GM12878 (cell line): Measurements from ENCODE around the gene MYRF. TPM values are rescaled to one million over a fixed set of nuclear protein-coding genes. Genes with fewer than 3 reads are reported as not detected.

Source experiments
- ATAC-seq: fragments of 200-7000 bp; cut with Tn5 transposase; 3 replicates; pipeline ENCODE4 v1.9.1; 2020; ENCODE audit warnings: mild to moderate bottlenecking, moderate library complexity
- BruUV-seq: library from RNA; stranded (reverse); fragments of 400-500 nt; replicated peaks from 2 replicates; lab custom pipeline; 2021; lab: Mats Ljungman, UMichigan
- CTCF ChIA-PET: fragments of 300-600 bp; sonication (Branson Sonifier 250); formaldehyde crosslinking; extraction: SDS; loops from one replicate; lab custom pipeline; 2021; ENCODE audit warnings: inconsistent platforms; lab: Yijun Ruan, JAX
- POLR2A ChIA-PET: fragments of 350-600 bp; formaldehyde crosslinking; extraction: SDS; loops from one replicate; lab custom pipeline; 2021; ENCODE audit warnings: inconsistent platforms; lab: Charles Lee
- RAD21 ChIA-PET: fragments of 300-600 bp; sonication (Branson Sonifier 250); formaldehyde crosslinking; loops from one replicate; lab custom pipeline; 2023; ENCODE audit warnings: antibody characterized with exemption; ENCODE audit not compliant: unreplicated experiment; lab: Charles Lee
- SMC1A ChIA-PET: fragments of 300-600 bp; sonication (Branson Sonifier 250); formaldehyde crosslinking; loops from one replicate; lab custom pipeline; 2023; ENCODE audit not compliant: unreplicated experiment, uncharacterized antibody; lab: Charles Lee
- DNase-seq: peaks from one replicate; pipeline ENCODE4 v3.0.0-alpha.2; 2011; ENCODE audit warnings: low read depth, low spot score
- FAIRE-seq: peaks from 3 replicates; lab custom pipeline; 2011; peaks lifted over from hg19 to GRCh38; lab: Jason Lieb, UNC
- H2AFZ ChIP-seq: 2 replicates; pipeline ENCODE4 v1.6.0; 2011; ENCODE audit warnings: low read depth, low read length, control low read depth; ENCODE audit not compliant: control insufficient read depth
- H3K27ac ChIP-seq: 2 replicates; pipeline ENCODE4 v1.5.1; 2011; ENCODE audit warnings: control low read depth; ENCODE audit not compliant: control insufficient read depth, insufficient read depth
- H3K27me3 ChIP-seq, 2 experiments: replicated peaks in 1 of 2; 2 replicates each; pipeline versions ENCODE4 v1.6.0 to v1.6.1; 2011; ENCODE audit warnings: low read length in 1 of 2; ENCODE audit not compliant: control insufficient read depth in 2 of 2, insufficient read depth in 2 of 2
- H3K36me3 ChIP-seq, 2 experiments: 2 replicates each; pipeline ENCODE4 v1.5.1; 2011; ENCODE audit warnings: low read length in 1 of 2; ENCODE audit not compliant: control insufficient read depth in 2 of 2, insufficient read depth in 2 of 2
- H3K4me1 ChIP-seq: 2 replicates; pipeline ENCODE4 v1.6.1; 2011; ENCODE audit warnings: mild to moderate bottlenecking, low read length, moderate library complexity, mixed read lengths; ENCODE audit not compliant: control insufficient read depth, insufficient read depth
- H3K4me2 ChIP-seq: 2 replicates; pipeline ENCODE4 v1.6.0; 2011; ENCODE audit warnings: control low read depth; ENCODE audit not compliant: control insufficient read depth, insufficient read depth
- H3K4me3 ChIP-seq: fragments of 200-600 bp; sonication (generic); 2 replicates; pipeline ENCODE4 v1.5.1; 2016
- H3K79me2 ChIP-seq: 2 replicates; pipeline ENCODE4 v1.6.0; 2011; ENCODE audit warnings: low read length; ENCODE audit not compliant: control insufficient read depth, insufficient read depth
- H3K9ac ChIP-seq: 2 replicates; pipeline ENCODE4 v1.8.0; 2011; ENCODE audit warnings: low read length, control low read depth, mixed read lengths; ENCODE audit not compliant: control insufficient read depth, insufficient read depth
- H3K9me3 ChIP-seq: replicated peaks from 3 replicates; pipeline ENCODE4 v1.5.1; 2011; ENCODE audit warnings: mild to moderate bottlenecking, low read length; ENCODE audit not compliant: control insufficient read depth, insufficient read depth
- H4K20me1 ChIP-seq: 2 replicates; pipeline ENCODE4 v1.6.0; 2011; ENCODE audit not compliant: control insufficient read depth, insufficient read depth
- FOXM1 ChIP-seq: IDR thresholded peaks from 2 replicates; pipeline ENCODE4 v1.6.1; 2012; ENCODE audit warnings: low read depth, mild to moderate bottlenecking, inconsistent platforms, low read length, moderate library complexity
- IKZF2 ChIP-seq, 2 experiments: fragments of 450-650 bp; IDR thresholded peaks; 2 replicates each; pipeline ENCODE4 v1.6.1; 2017; ENCODE audit warnings: mild to moderate bottlenecking in 2 of 2, moderate library complexity in 2 of 2
- JUND ChIP-seq: IDR thresholded peaks from 2 replicates; pipeline ENCODE4 v1.6.1; 2012; ENCODE audit warnings: low read depth, mild to moderate bottlenecking, low read length, improper control_type of control experiment, moderate library complexity
- KDM1A ChIP-seq: fragments of 200-600 bp; sonication (generic); IDR thresholded peaks from 2 replicates; pipeline ENCODE4 v1.6.1; 2016; ENCODE audit warnings: borderline replicate concordance
- MAX ChIP-seq: IDR thresholded peaks from 2 replicates; pipeline ENCODE4 v1.6.1; 2012; ENCODE audit warnings: low read depth, low read length, improper control_type of control experiment
- MEF2B ChIP-seq: fragments of 450-650 bp; IDR thresholded peaks from 2 replicates; pipeline ENCODE4 v1.6.1; 2018; ENCODE audit warnings: mild to moderate bottlenecking, moderate library complexity; ENCODE audit not compliant: partially characterized antibody, poor library complexity, severe bottlenecking
- NFYB ChIP-seq: IDR thresholded peaks from 2 replicates; pipeline ENCODE4 v1.6.1; 2011; ENCODE audit warnings: low read depth, mild to moderate bottlenecking, low read length, improper control_type of control experiment, moderate library complexity; ENCODE audit not compliant: insufficient read depth
- NR2C2 ChIP-seq: IDR thresholded peaks from 2 replicates; pipeline ENCODE4 v1.6.1; 2011; ENCODE audit warnings: borderline replicate concordance, low read depth; ENCODE audit not compliant: control insufficient read depth, insufficient read length
- NR2F1 ChIP-seq: fragments of 450-650 bp; conservative IDR thresholded peaks from 2 replicates; pipeline ENCODE4 v1.6.1; 2017; ENCODE audit warnings: mild to moderate bottlenecking
- NRF1 ChIP-seq: conservative IDR thresholded peaks from 2 replicates; pipeline ENCODE4 v1.6.1; 2011; ENCODE audit warnings: mild to moderate bottlenecking, low read depth, low read length, improper control_type of control experiment
- PAX5 ChIP-seq: IDR thresholded peaks from 2 replicates; pipeline ENCODE4 v1.6.1; 2011; ENCODE audit warnings: low read depth, low read length, borderline replicate concordance
- WGBS: methylation state at CpG from one replicate; pipeline ENCODE4 v1.1.6; 2016; ENCODE audit warnings: low lambda C conversion rate; ENCODE audit not compliant: insufficient replicate concordance, insufficient coverage; ENCODE audit errors: missing lambda C conversion rate; 5-methylcytosine and 5-hydroxymethylcytosine counted together
- in situ Hi-C: fragments of 300-500 bp; cut with MboI; formaldehyde crosslinking; loops from 9 replicates; pipeline ENCODE4 v1.14.3; 2018; ENCODE audit warnings: mixed read lengths
- intact Hi-C: fragments of 100-400 bp; cut with micrococcal nuclease; formaldehyde crosslinking; loops from one replicate; pipeline ENCODE4 v1.14.2; 2022; ENCODE audit not compliant: unreplicated experiment
- polyA plus RNA-seq, 11 experiments: library from polyadenylated mRNA; depleted of rRNA in 4 of 11; unstranded in 6 of 11; stranded (reverse) in 5 of 11; fragments of >200 nt; fragmentation: Nextera tagmentation in 4 of 11; fragmentation: Illumina TruSeq in 1 of 11; extraction: Ambion mirVana in 4 of 11; extraction: Trizol in 1 of 11; gene quantifications; 1 replicate in 1 of 11; 2 replicates in 10 of 11; pipeline versions ENCODE4 v1.2.1 to v1.2.3, GENCODE V29; 2011 to 2016; ENCODE audit warnings: inconsistent platforms in 2 of 11, missing spikeins in 2 of 11, low read depth in 1 of 11
- total RNA-seq, 4 experiments: library from RNA; depleted of rRNA in 3 of 4; stranded (reverse); fragments of >200 nt in 3 of 4; fragmentation: Illumina TruSeq in 1 of 4; extraction: Trizol in 1 of 4; gene quantifications; 2 replicates each; pipeline versions ENCODE4 v1.2.1 to v1.2.3, GENCODE V29; 2013 to 2021

Gene MYRF
- total and polyA plus RNA-seq, 10 of the 15 experiments (the other 5 are each of a cell fraction or from before 2014, with no cell fraction given) = 0.27 to 15.6 (median 0.89) TPM

- Histone ChIP-seq H3K9ac (no peak overlapping the region), H3K9me3 (no peaks in the 10 kb centered on the region), H3K36me3 (no peaks in the 10 kb centered on the region), H2AFZ (no peak overlapping the region), H3K4me1 (no peaks in the 10 kb centered on the region; the same call in 1 of the 2 replicates), H3K4me3 (no peak overlapping the region), H4K20me1 (no peaks in the 10 kb centered on the region), H3K4me2 (no peak overlapping the region), H3K27me3 (peaks cover 0 to 4% of the 10 kb centered on the region in 2 experiments; a peak in 1 of 4 replicates), H3K27ac (no peak overlapping the region), H3K79me2 (no peaks in the 10 kb centered on the region)
- intact Hi-C loops (loop anchor here (1.0 to 5.0 kb wide), 2 partner anchors 30 to 361 kb away; no protein-coding TSS in a partner anchor), in situ Hi-C loops (loop anchor here (5.0 kb wide), 1 partner anchor 36 kb away; no protein-coding TSS in a partner anchor)
- ChIA-PET SMC1A (interaction anchor here (1.0 to 6.5 kb wide), 6 partner anchors 43 to 335 kb away, joined by 3 to 91 read pairs (median 6); partner anchors contain the start of genes FEN1 and TMEM258), POLR2A (interaction anchor here (1.1 kb wide), 1 partner anchor 45 kb away, joined by 3 read pairs; no protein-coding TSS in a partner anchor), CTCF (interaction anchor here (0.9 to 7.0 kb wide), 15 partner anchors 9 to 361 kb away, joined by 3 to 200 read pairs (median 10); partner anchors contain the start of genes FEN1 and TMEM258), RAD21 (interaction anchor here (1.2 to 2.2 kb wide), 6 partner anchors 19 to 50 kb away, joined by 4 to 26 read pairs (median 8); no protein-coding TSS in a partner anchor)
- DNase-seq (no peak), FAIRE-seq (no peak), ATAC-seq (no peak)
- TF ChIP-seq IKZF2 (IDR thresholded peaks at IDR 0.05) (no peak), NR2F1 (no peak), PAX5 (no peak), NRF1 (no peak), NFYB (no peak), KDM1A (no peak), MAX (no peak), NR2C2 (no peak), MEF2B (no peak), JUND (no peak), FOXM1 (no peak)
- WGBS = 36% methylated on average over 18 of the region's 19 CpGs
- no TSS peak for BruUV-seq
These were observed 5.8 kb upstream of the MYRF start for GRCh38 chr11:61746442-61747191.
